OCI-LY1 (cell line): ENCODE data around the gene JAKMIP1.

Source experiments
- H2AFZ ChIP-seq: fragments of 200-600 bp; sonication (generic), shearing (Covaris generic); 2 replicates; pipeline ENCODE4 v1.6.0; 2014; ENCODE audit warnings: antibody characterized with exemption, mild to moderate bottlenecking, low read length
- H3F3A ChIP-seq: fragments of 200-600 bp; sonication (generic), shearing (Covaris generic); 2 replicates; pipeline ENCODE4 v1.6.0; 2014; ENCODE audit warnings: mild to moderate bottlenecking, antibody characterized with exemption, low read length, moderate library complexity; ENCODE audit not compliant: insufficient read depth
- H3K27ac ChIP-seq: fragments of 200-600 bp; sonication (generic); 2 replicates; pipeline ENCODE4 v1.5.1; 2014; ENCODE audit warnings: low read length, mixed run types, mild to moderate bottlenecking, low read depth; ENCODE audit not compliant: poor library complexity, severe bottlenecking
- H3K27me3 ChIP-seq: fragments of 200-600 bp; sonication (generic); 2 replicates; pipeline ENCODE4 v1.6.0; 2014; ENCODE audit warnings: antibody characterized with exemption, mild to moderate bottlenecking, low read length, moderate library complexity; ENCODE audit not compliant: insufficient read depth
- H3K36me3 ChIP-seq: fragments of 200-600 bp; sonication (generic); 2 replicates; pipeline ENCODE4 v1.6.1; 2014; ENCODE audit warnings: mild to moderate bottlenecking, antibody characterized with exemption, low read length, moderate library complexity, mixed read lengths; ENCODE audit not compliant: insufficient read depth
- H3K4me1 ChIP-seq: fragments of 200-600 bp; sonication (generic); 2 replicates; pipeline ENCODE4 v1.5.1; 2014; ENCODE audit warnings: mild to moderate bottlenecking, low read length, moderate library complexity; ENCODE audit not compliant: insufficient read depth, severe bottlenecking
- H3K4me2 ChIP-seq: fragments of 200-600 bp; sonication (generic), shearing (Covaris generic); 2 replicates; pipeline ENCODE4 v1.6.1; 2014; ENCODE audit warnings: low read length
- H3K4me3 ChIP-seq: fragments of 200-600 bp; sonication (generic); 2 replicates; pipeline ENCODE4 v1.5.1; 2014; ENCODE audit warnings: low read length, low read depth, mild to moderate bottlenecking, mixed read lengths; ENCODE audit not compliant: poor library complexity, severe bottlenecking
- H3K79me2 ChIP-seq: fragments of 200-600 bp; shearing (Covaris generic); 2 replicates; pipeline ENCODE4 v1.6.1; 2016; ENCODE audit warnings: mixed run types, low read length, mixed read lengths; ENCODE audit not compliant: insufficient read depth
- H3K9ac ChIP-seq: fragments of 200-600 bp; sonication (generic), shearing (Covaris generic); 2 replicates; pipeline ENCODE4 v1.6.1; 2014; ENCODE audit warnings: mild to moderate bottlenecking, low read length, mixed read lengths
- H3K9me2 ChIP-seq: fragments of 200-600 bp; sonication (generic), shearing (Covaris generic); 2 replicates; pipeline ENCODE4 v1.6.1; 2014; ENCODE audit warnings: low read depth, mild to moderate bottlenecking, low read length, mixed read lengths
- H3K9me3 ChIP-seq: fragments of 200-600 bp; shearing (Covaris generic); 2 replicates; pipeline ENCODE4 v1.6.1; 2014; ENCODE audit warnings: low read length, mixed read lengths
- H4K20me1 ChIP-seq: fragments of 200-600 bp; sonication (generic), shearing (Covaris generic); 2 replicates; pipeline ENCODE4 v1.6.0; 2016; ENCODE audit warnings: mild to moderate bottlenecking, low read length; ENCODE audit not compliant: insufficient read depth
- EZH2 ChIP-seq: fragments of 200-600 bp; sonication (generic), shearing (Covaris generic); IDR thresholded peaks from 2 replicates; pipeline ENCODE4 v1.8.0; 2017; ENCODE audit warnings: borderline replicate concordance, mixed run types, mild to moderate bottlenecking, antibody characterized with exemption, low read length, moderate library complexity, mixed read lengths
- TF ChIP-seq, protein P1 (sequence below): fragments of 200-600 bp; sonication (generic), shearing (Covaris generic); IDR thresholded peaks from 2 replicates; pipeline ENCODE4 v1.5.1; 2017; ENCODE audit warnings: mild to moderate bottlenecking, antibody characterized with exemption, low read length, moderate library complexity, mixed read lengths

Gene JAKMIP1

DNA sequence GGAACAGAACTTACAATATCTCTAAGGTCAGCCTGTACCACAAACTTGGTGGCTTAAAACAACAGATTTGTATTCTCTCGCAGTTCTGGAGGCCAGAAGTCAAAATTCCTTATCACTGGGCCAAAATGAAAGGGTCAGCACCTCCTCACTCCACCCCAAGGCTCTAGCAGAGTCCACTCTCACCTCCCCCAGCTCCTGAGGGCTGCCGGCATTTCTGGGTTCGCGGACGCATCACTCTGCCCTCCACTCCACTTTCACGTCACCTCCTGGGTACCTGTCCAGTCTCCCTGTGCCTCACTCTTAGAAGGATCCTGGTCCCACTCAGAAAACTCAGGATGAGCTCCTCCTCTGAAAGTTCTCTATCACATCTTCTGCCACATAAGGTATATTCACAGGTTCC lies 34.6 kb downstream of the JAKMIP1 start:
- Histone ChIP-seq H3K4me1 (no peaks in the 10 kb centered on the region), H3K4me3 (no peak overlapping the region), H4K20me1 (no peaks in the 10 kb centered on the region), H3K36me3 (no peaks in the 10 kb centered on the region), H3K4me2 (no peak overlapping the region), H2AFZ (no peak overlapping the region), H3K27me3 (no peaks in the 10 kb centered on the region), H3F3A (no peaks in the 10 kb centered on the region), H3K9me2 (no peaks in the 10 kb centered on the region), H3K27ac (no peak overlapping the region), H3K9me3 (no peaks in the 10 kb centered on the region), H3K79me2 (no peaks in the 10 kb centered on the region), H3K9ac (no peak overlapping the region)
- TF ChIP-seq, protein P1, sequence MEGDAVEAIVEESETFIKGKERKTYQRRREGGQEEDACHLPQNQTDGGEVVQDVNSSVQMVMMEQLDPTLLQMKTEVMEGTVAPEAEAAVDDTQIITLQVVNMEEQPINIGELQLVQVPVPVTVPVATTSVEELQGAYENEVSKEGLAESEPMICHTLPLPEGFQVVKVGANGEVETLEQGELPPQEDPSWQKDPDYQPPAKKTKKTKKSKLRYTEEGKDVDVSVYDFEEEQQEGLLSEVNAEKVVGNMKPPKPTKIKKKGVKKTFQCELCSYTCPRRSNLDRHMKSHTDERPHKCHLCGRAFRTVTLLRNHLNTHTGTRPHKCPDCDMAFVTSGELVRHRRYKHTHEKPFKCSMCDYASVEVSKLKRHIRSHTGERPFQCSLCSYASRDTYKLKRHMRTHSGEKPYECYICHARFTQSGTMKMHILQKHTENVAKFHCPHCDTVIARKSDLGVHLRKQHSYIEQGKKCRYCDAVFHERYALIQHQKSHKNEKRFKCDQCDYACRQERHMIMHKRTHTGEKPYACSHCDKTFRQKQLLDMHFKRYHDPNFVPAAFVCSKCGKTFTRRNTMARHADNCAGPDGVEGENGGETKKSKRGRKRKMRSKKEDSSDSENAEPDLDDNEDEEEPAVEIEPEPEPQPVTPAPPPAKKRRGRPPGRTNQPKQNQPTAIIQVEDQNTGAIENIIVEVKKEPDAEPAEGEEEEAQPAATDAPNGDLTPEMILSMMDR = no peak

DNA sequence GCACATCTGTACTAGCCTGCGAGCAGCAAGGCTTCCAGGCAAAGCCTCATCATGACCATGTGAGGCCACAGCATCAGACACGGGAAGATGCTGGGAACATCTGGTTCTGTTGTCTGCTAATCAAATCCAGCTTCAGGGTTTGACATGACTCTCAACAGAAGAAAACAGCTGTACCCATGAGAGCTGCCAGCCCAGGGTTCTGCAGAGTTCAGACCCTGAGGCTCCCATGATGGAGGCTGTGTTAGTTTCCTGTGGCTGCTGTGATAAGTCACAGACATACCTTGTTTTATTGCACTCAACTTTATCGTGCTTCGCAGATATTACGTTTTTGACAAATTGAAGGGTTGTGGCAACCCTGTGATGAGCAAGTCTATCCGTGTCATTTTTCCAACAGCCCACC lies 37.5 kb downstream of the JAKMIP1 start:
- no peak overlapping the region for H3K4me2 ChIP-seq
- no peak overlapping the region for H3K4me3 ChIP-seq
- H3K9me2 ChIP-seq = no peaks in the 10 kb centered on the region
- TF ChIP-seq, protein P1 = no peak
- no peak for TF ChIP-seq EZH2
- no peaks in the 10 kb centered on the region for H3F3A ChIP-seq
- H3K4me1 ChIP-seq = no peaks in the 10 kb centered on the region
- H4K20me1 ChIP-seq = no peaks in the 10 kb centered on the region
- H3K79me2 ChIP-seq = no peaks in the 10 kb centered on the region
- H3K27ac ChIP-seq = no peak overlapping the region
- H3K36me3 ChIP-seq = no peaks in the 10 kb centered on the region
- no peaks in the 10 kb centered on the region for H3K9me3 ChIP-seq
- no peaks in the 10 kb centered on the region for H3K27me3 ChIP-seq
- H2AFZ ChIP-seq = no peak overlapping the region
- no peak overlapping the region for H3K9ac ChIP-seq

DNA sequence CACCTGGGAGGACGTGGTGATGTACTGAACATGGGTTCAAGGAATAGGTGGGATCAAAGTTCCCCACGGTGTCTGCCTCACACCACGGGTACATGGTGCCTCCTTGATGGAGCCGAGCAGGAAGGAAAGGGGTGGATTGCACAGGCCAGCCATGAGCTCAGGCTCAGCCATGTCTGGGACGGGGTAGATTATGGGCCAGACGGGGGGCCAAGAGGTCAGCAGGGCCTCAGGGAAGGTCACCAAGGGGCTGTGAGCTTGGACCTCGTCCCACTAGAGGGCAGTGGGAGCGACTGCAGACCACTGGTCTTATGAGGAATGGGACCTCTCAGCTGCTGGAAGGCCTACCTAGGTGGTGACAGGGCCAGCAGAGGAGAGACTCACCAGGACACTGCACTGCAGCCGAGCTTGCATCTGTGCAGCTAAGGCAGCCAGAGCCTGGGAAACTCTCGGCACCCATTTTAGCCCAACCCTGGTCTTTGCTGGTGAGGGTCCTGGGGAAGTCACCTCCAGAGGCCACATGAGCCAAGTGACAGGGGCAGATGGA lies 38.4 kb downstream of the JAKMIP1 start:
- no peaks in the 10 kb centered on the region for H3K9me3 ChIP-seq
- H3K27ac ChIP-seq = no peak overlapping the region
- H3K36me3 ChIP-seq = no peaks in the 10 kb centered on the region
- H3K4me3 ChIP-seq = no peak overlapping the region
- H3K4me2 ChIP-seq = no peak overlapping the region
- no peaks in the 10 kb centered on the region for H3K27me3 ChIP-seq
- H2AFZ ChIP-seq = no peak overlapping the region
- no peaks in the 10 kb centered on the region for H4K20me1 ChIP-seq
- H3K4me1 ChIP-seq = no peaks in the 10 kb centered on the region
- H3F3A ChIP-seq = no peaks in the 10 kb centered on the region
- no peak for TF ChIP-seq EZH2
- no peaks in the 10 kb centered on the region for H3K79me2 ChIP-seq
- no peaks in the 10 kb centered on the region for H3K9me2 ChIP-seq
- no peak overlapping the region for H3K9ac ChIP-seq

DNA sequence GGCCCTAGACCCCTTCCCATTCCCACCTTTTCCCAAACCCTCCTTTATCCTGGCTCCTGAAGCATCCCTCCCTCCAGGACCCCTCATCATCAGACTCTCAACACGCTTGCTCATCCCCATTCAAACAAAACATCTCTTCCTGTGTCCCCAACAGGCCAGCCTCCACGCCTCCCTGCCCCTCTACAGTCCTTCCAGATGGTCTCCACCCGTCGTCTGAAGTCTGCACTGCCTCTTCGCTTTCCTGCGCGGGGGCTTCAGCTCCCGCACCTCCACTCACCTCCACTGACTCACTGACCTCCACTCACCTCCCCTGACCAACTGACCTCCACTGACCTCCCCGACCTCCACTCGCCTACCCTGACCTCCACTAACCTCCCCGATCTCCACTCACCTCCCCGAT lies 39.8 kb downstream of the JAKMIP1 start:
- H3F3A ChIP-seq = no peaks in the 10 kb centered on the region
- H3K27ac ChIP-seq = no peak overlapping the region
- H3K9me3 ChIP-seq = no peaks in the 10 kb centered on the region
- H3K79me2 ChIP-seq = no peaks in the 10 kb centered on the region
- no peak overlapping the region for H3K4me2 ChIP-seq
- no peaks in the 10 kb centered on the region for H3K4me1 ChIP-seq
- no peaks in the 10 kb centered on the region for H3K27me3 ChIP-seq
- H3K4me3 ChIP-seq = no peak overlapping the region
- no peaks in the 10 kb centered on the region for H3K9me2 ChIP-seq
- no peak overlapping the region for H2AFZ ChIP-seq
- H3K9ac ChIP-seq = no peak overlapping the region
- no peaks in the 10 kb centered on the region for H4K20me1 ChIP-seq
- no peaks in the 10 kb centered on the region for H3K36me3 ChIP-seq
- TF ChIP-seq EZH2 = no peak
- TF ChIP-seq, protein P1 = no peak
